Measurements from ENCODE around the gene MANSC1. TPM values are rescaled to one million over a fixed set of nuclear protein-coding genes. Genes with fewer than 3 reads are reported as not detected.
A peak's percentile ranks its signal among the peaks of the same experiment; 100 is the strongest.

The MANSC1 gene
- total and polyA plus RNA-seq, 9 of the 15 experiments (the other 6 are each of a cell fraction or from before 2014, with no cell fraction given) = 0.76 to 8.6 (median 3.1) TPM

- TF ChIP-seq CCAR2 (IDR thresholded peaks at IDR 0.05; ENCODE audit: low read depth, low read length) = no peak
- TF ChIP-seq ETV1 (tag; conservative IDR thresholded peaks at IDR 0.05; ENCODE audit: low read depth) = peak; percentile 68
- no peak for TF ChIP-seq KAT7 (CRISPR knock-in tag; IDR thresholded peaks at IDR 0.05; ENCODE audit: borderline replicate concordance)
- no peak for TF ChIP-seq NR4A1 (CRISPR knock-in tag; IDR thresholded peaks at IDR 0.05)
- no peak for TF ChIP-seq NR4A1 (tag; IDR thresholded peaks at IDR 0.05)
- no peak for TF ChIP-seq ZNF197 (CRISPR knock-in tag; IDR thresholded peaks at IDR 0.05; ENCODE audit: low read depth)
- peak; percentile 75 for TF ChIP-seq ZFX (CRISPR knock-in tag; IDR thresholded peaks at IDR 0.05)
- TF ChIP-seq MYBL2 (IDR thresholded peaks at IDR 0.05; ENCODE audit: low read depth) = no peak
- no peak for TF ChIP-seq MYBL2 (CRISPR knock-in tag; IDR thresholded peaks at IDR 0.05; ENCODE audit: borderline replicate concordance)
- TF ChIP-seq FOXK1 (CRISPR knock-in tag; IDR thresholded peaks at IDR 0.05; ENCODE audit: borderline replicate concordance) = no peak
- peak; percentile 91 for TF ChIP-seq SUPT5H (IDR thresholded peaks at IDR 0.05)
- no peak for TF ChIP-seq KDM4B (IDR thresholded peaks at IDR 0.05; ENCODE audit: borderline replicate concordance in 2 of 2, low read depth in 1 of 2)
- TF ChIP-seq GTF3C2 (IDR thresholded peaks at IDR 0.05; ENCODE audit: borderline replicate concordance, extremely low read depth, insufficient read length) = no peak
- TF ChIP-seq ZNF511 (CRISPR knock-in tag; IDR thresholded peaks at IDR 0.05) = no peak
- peak; percentile 63 for TF ChIP-seq NR2C1 (IDR thresholded peaks at IDR 0.05)
- peak; percentile 4; the same call in 1 of the 2 replicates for TF ChIP-seq NR2C1 (tag; IDR thresholded peaks at IDR 0.05)
- no peak for TF ChIP-seq E2F3 (CRISPR knock-in tag; IDR thresholded peaks at IDR 0.05)
- TF ChIP-seq LCOR (CRISPR knock-in tag; IDR thresholded peaks at IDR 0.05) = no peak
- no peak for TF ChIP-seq BDP1 (IDR thresholded peaks at IDR 0.05; ENCODE audit: insufficient read depth, insufficient read length)
- peak; percentile 70; the same call in 1 of the 2 replicates for TF ChIP-seq MTA3 (IDR thresholded peaks at IDR 0.05; ENCODE audit: borderline replicate concordance)
- TF ChIP-seq HMG20A (CRISPR knock-in tag; conservative IDR thresholded peaks at IDR 0.05) = no peak
- no peak for TF ChIP-seq FOS (IDR thresholded peaks at IDR 0.05; ENCODE audit: extremely low read depth, insufficient read length)
- TF ChIP-seq HIVEP1 (CRISPR knock-in tag; IDR thresholded peaks at IDR 0.05) = no peak
- TF ChIP-seq ZC3H4 (CRISPR knock-in tag; IDR thresholded peaks at IDR 0.05; ENCODE audit: borderline replicate concordance) = peak; percentile 94
- TF ChIP-seq BRCA1 (IDR thresholded peaks at IDR 0.05) = no peak
- TF ChIP-seq BRCA1 (CRISPR knock-in tag; IDR thresholded peaks at IDR 0.05) = no peak
These were observed 7.1 kb upstream of the MANSC1 start, which contains the start of gene BORCS5 (continued) for GRCh38 chr12:12356896-12357718.

All from K562 (cell line).